Bronchial epithelial cell (primary cell): ENCODE measurements around the gene RLF. TPM values are rescaled to one million over a fixed set of nuclear protein-coding genes. Genes with fewer than 3 reads are reported as not detected.

ENCODE experiments used
- DNase-seq: peaks from one replicate; pipeline ENCODE4 v3.0.0-alpha.2; 2010; ENCODE audit warnings: low read depth
- FAIRE-seq: peaks from 2 replicates; lab custom pipeline; 2011; peaks lifted over from hg19 to GRCh38; lab: Jason Lieb, UNC
- H3K27me3 ChIP-seq: 2 replicates; pipeline ENCODE4 v1.5.1; 2011; ENCODE audit warnings: low read length; ENCODE audit not compliant: control insufficient read depth, insufficient read depth
- H3K36me3 ChIP-seq: 2 replicates; pipeline ENCODE4 v1.5.1; 2011; ENCODE audit warnings: low read length; ENCODE audit not compliant: control insufficient read depth, insufficient read depth
- H3K4me3 ChIP-seq: 2 replicates; pipeline ENCODE4 v1.5.1; 2011; ENCODE audit warnings: mild to moderate bottlenecking, low read depth, low read length, control low read depth
- total RNA-seq: library from RNA; depleted of rRNA; stranded (reverse); fragments of >200 nt; gene quantifications from 2 replicates; pipeline ENCODE4 v1.2.1, GENCODE V29; 2014
- TF ChIP-seq, protein P1 (sequence below): IDR thresholded peaks from 2 replicates; pipeline ENCODE4 v1.5.1; 2011; ENCODE audit warnings: mild to moderate bottlenecking, moderate library complexity, low read length, control low read depth, inconsistent platforms; ENCODE audit not compliant: insufficient read depth, severe bottlenecking

RLF gene
- total RNA-seq, 1 donor from 2014 or later = 26.9 TPM

DNA sequence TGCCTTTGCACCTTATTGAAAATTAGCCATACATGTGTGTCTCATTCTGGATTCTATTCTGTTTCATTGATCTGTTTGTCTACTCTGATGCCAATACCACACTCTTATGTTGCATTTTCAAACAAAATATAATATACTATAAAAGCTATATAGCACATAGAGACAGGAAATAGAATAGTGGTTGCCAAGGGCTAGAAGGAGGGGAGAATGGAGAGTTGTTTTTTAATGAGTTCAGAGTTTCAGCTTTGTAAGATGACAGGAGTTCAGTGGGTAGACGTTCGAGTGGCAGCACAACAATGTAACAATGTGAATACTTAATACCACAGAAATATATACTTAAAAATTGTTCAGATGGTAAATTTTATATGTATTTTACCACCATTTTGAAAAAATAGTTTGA lies 17.0 kb downstream of the RLF start:
- no peak for FAIRE-seq
- no peaks in the 10 kb centered on the region for H3K36me3 ChIP-seq
- TF ChIP-seq, protein P1, sequence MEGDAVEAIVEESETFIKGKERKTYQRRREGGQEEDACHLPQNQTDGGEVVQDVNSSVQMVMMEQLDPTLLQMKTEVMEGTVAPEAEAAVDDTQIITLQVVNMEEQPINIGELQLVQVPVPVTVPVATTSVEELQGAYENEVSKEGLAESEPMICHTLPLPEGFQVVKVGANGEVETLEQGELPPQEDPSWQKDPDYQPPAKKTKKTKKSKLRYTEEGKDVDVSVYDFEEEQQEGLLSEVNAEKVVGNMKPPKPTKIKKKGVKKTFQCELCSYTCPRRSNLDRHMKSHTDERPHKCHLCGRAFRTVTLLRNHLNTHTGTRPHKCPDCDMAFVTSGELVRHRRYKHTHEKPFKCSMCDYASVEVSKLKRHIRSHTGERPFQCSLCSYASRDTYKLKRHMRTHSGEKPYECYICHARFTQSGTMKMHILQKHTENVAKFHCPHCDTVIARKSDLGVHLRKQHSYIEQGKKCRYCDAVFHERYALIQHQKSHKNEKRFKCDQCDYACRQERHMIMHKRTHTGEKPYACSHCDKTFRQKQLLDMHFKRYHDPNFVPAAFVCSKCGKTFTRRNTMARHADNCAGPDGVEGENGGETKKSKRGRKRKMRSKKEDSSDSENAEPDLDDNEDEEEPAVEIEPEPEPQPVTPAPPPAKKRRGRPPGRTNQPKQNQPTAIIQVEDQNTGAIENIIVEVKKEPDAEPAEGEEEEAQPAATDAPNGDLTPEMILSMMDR = no peak

DNA sequence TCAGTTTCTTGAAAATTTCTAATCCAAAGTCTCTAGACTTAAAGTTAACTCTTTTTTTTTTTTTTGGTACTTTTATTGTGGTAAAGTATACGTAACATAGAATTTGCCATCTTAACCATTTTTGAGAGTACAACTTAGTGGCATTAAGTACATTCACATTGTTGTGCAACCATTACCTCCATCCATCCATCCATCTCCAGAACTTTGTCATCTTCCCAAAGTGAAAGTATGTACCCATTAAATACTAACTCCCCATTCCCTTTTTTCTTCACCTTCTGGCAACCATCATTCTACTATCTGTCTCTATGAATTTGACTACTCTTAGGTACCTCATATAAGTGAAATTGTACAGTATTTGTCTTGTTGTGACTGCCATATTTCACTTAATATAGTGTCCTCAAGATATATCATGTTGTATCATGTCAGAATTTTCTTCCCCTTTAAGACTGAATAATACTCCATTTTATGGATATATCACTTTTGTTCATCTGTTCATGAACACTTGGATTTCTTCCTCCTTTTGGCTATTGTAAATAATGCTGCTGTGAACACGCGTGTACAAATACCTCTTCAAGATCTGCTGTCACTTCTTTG lies 18.4 kb downstream of the RLF start:
- no peak for FAIRE-seq

More for the DNA sequence above, 17.0 kb downstream of the RLF start:
- Histone ChIP-seq H3K27me3 (no peaks in the 10 kb centered on the region), H3K4me3 (no peak overlapping the region)
- DNase-seq = no peak

DNA sequence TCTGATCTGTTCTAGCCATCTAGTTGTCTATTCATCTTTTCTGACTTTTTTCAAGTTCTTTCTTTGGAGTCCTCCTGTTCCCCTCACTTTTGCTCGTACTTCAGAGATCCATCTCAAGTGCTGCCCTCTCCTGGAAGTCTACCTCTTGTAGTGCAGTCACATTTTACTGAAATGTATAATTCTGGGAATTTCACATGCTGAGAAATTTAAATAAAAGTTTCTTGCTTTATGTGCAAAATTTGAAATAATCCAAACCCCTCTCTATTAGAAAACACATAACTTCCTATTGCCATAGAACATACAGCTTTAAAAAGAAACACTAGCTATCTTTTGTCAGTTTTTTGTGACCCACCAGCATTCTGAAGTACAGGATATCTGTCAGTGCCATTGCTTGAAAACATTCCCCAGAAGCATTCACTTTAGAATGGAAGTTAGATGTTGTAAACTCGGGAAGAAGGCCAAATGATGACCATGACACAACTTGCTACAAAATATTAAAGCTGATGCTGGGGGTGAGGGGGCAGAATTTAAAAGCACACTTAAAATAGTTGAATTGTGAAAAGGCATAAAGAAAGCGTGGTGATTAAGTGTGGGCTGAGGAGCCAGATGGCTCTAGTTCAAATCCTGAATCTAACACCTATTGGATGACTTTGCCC lies 22.0 kb downstream of the RLF start:
- Histone ChIP-seq H3K27me3 (no peaks in the 10 kb centered on the region), H3K36me3 (no peaks in the 10 kb centered on the region), H3K4me3 (no peak overlapping the region)
- DNase-seq = peak; percentile 40
- TF ChIP-seq, protein P1 = peak; percentile 24
- no peak for FAIRE-seq

More for the DNA sequence above, 18.4 kb downstream of the RLF start:
- no peaks in the 10 kb centered on the region for H3K36me3 ChIP-seq
- no peak overlapping the region for H3K4me3 ChIP-seq
- no peaks in the 10 kb centered on the region for H3K27me3 ChIP-seq
- TF ChIP-seq, protein P1 = no peak
- no peak for DNase-seq

DNA sequence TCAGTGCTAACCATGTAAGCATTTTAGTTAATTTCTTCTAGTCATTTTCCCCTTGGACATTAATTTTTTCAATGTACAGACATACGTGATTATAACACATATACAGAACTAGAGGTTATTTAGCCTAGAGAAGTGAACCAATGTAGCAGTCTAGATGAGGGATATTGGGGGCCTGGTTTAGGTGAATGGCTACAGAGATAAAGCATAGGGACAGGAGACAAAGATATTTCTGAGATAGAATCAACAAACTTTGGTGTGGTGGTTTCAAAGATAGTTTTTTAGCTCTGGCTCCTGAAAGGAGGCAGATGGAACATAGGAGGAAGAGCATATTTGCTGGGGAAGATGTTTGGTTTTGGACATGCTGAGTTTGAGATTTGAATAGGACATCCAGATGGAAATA lies 23.0 kb downstream of the RLF start:
- H3K27me3 ChIP-seq = no peaks in the 10 kb centered on the region
- DNase-seq (no peak), FAIRE-seq (no peak)
- H3K36me3 ChIP-seq = no peaks in the 10 kb centered on the region
- no peak overlapping the region for H3K4me3 ChIP-seq
- TF ChIP-seq, protein P1 = no peak

DNA sequence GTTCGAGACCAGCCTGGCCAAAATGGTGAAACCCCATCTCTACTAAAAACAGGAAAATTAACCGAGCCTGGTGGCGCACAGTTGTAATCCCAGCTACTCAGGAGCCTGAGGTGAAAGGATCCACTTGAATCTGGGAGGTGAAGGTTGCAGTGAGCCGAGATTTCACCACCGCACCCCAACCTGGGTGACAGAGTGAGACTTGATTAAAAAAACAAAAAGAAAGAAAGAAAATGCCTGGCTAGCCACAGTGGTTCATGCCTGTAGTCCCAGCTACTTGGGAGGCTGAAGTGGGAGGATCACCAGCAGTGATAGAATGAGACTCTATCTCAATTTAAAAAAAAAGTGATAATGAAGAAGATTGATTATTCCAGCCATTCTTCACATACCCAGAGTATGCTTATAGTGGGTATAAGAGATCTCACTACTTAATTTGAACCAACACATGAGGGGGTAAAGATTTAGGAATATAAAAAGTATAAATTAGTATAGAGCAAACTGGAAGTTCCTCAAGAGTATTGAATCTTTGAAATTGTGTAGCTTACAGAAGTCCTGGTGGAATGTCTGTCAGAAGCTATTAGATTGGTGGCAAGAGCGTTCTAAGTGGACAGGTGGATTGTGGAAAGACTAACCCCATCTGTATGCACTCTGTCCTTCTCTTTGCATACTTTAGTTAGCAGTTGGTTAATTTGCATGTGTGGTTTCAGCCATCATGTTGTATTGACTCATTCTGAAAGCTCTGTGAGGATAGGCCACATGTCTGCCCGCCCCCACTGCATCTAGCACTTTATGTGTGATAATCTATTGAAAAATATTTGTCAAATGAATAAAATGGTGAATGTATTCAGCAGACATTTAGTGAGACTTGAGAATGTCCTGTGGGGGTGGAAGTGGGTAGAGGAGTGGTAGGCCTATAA lies 25.0 kb downstream of the RLF start:
- TF ChIP-seq, protein P1 = no peak
- H3K27me3 ChIP-seq = no peaks in the 10 kb centered on the region
- FAIRE-seq (no peak), DNase-seq (peak; percentile 67)
- H3K36me3 ChIP-seq = no peaks in the 10 kb centered on the region
- no peak overlapping the region for H3K4me3 ChIP-seq
